ENCODE data around the gene HOXD4.

DNA sequence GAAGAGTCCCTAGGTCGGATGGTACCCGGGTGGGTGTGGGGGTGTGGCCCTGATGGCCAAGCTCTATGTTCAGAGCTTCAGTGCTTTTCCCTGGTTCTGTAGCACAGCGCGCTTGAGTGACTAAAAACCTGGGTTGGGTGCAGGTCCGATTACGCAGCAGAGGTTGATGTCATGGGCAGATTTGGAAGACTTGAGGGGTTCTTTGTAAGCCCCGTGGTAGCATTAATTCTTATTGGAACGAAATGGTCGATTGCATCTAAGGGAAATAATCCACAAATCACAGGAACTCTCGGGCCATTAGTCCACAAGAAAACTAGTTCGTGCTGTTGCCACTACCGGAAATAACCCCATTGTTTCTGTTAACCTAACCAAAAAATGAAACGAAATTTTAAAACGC is 12.8 kb upstream of the HOXD4 start:
- no peak for TF ChIP-seq EZH2phosphoT487 (IDR thresholded peaks at IDR 0.05; ENCODE audit: insufficient read depth, low read depth)
- TF ChIP-seq EZH2 (IDR thresholded peaks at IDR 0.05; ENCODE audit: insufficient read depth, poor library complexity, severe bottlenecking), result no peak
